Measurements from ENCODE around the gene PSMA8.
"Not testable (repeated sequence)": the region's sequence is repeated elsewhere in the genome, so short reads cannot be mapped to it uniquely, and the experiment has no call there.

Gene PSMA8

DNA sequence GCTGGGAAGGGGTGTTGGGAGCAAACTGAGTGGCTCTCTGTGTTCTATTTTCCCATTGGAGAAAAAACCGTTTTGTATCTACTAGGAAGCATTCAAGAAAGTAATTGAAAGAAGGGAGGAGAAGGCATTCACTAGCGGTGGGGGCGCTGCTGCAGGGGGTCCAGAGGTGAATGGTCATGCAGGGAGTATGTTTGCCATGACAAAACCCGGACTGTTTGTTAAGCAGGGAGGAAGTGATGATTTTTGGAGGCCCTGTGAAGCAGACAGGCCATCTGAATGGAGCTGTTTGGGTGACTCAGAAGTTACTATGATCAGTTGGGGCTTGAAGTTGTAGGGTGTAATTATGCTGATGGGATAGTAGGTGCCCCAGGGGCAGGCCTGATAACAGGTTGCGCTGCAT lies 99.5 kb downstream of the PSMA8 start:
- DNase-seq (ENCODE audit: low read depth): no peak

DNA sequence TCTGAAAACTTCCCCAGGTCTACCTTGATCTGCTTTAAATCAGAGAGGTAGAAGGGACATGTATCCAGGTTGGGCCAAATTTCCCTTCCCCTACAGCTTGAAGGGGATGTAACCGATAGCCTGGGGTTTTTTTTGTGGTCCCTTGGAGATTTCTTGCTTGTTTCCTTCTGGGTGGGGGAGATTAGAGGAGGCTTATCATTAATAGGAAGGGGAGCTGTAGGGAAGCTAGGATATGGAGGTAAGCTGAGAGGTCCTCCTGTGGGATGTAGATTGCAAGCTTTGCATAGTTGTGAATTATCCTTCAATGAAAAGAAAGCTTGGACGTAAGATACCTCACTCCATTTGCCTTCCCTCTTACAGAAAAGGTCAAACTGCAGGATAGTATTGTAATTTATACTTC lies 103.7 kb downstream of the PSMA8 start:
- DNase-seq (ENCODE audit: low read depth): not testable (repeated sequence)

DNA sequence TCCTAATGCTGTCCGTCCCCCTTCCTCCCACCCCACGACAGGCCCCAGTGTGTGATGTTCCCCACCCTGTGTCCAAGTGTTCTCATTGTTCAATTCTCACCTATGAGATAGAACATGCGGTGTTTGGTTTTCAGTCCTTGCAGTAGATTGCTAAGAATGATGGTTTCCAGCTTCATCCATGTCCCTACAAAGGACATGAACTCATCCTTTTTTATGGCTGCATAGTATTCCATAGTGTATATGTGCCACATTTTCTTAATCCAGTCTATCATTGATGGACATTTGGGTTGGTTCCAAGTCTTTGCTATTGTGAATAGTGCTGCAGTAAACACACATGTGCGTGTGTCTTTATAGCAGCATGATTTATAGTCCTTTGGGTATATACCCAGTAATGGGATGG lies 105.0 kb downstream of the PSMA8 start:
- DNase-seq (ENCODE audit: low read depth): not testable (repeated sequence)

DNA sequence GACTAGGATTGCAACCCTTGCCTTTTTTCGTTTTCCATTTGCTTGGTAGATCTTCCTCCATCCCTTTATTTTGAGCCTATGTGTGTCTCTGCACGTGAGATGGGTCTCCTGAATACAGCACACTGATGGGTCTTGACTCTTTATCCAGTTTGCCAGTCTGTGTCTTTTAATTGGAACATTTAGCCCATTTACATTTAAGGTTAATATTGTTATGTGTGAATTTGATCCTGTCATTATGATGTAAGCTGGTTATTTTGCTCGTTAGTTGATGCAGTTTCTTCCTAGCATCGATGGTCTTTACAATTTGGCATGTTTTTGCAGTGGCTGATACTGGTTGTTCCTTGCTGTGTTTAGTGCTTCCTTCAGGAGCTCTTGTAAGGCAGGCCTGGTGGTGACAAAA lies 108.7 kb downstream of the PSMA8 start:
- DNase-seq (ENCODE audit: low read depth): not testable (repeated sequence)

Data from stimulated activated CD8-positive, alpha-beta memory T cell treated with anti-CD3 and anti-CD28 coated beads, Interleukin-15, amount 100 ng/mL, for 24 hours (primary cell).